HL-60 (cell line): ENCODE measurements around the gene PORCN.

Experiments
- DNase-seq, 2 experiments: peaks; one replicate each; pipeline ENCODE4 v3.0.0-alpha.2; 2010 to 2020; ENCODE audit warnings: low read depth in 1 of 2, low spot score in 1 of 2
- H3K27ac ChIP-seq: fragments of 250-450 bp; sonication (Bioruptor Pico); replicated peaks from 2 replicates; pipeline ENCODE4 v1.5.1; 2020; ENCODE audit warnings: mild to moderate bottlenecking, moderate library complexity
- H3K27me3 ChIP-seq: fragments of 250-450 bp; sonication (Bioruptor Pico); 2 replicates; pipeline ENCODE4 v1.5.1; 2021; ENCODE audit warnings: mild to moderate bottlenecking, moderate library complexity; ENCODE audit not compliant: insufficient read depth, poor library complexity, severe bottlenecking
- H3K4me3 ChIP-seq: replicated peaks from 2 replicates; pipeline ENCODE4 v1.5.1; 2011; ENCODE audit warnings: mild to moderate bottlenecking, control low read depth, low read length; ENCODE audit not compliant: insufficient read depth
- CTCF ChIP-seq: IDR thresholded peaks from one replicate; pipeline ENCODE4 v1.5.1; 2011; ENCODE audit warnings: low read length, control low read depth, inconsistent platforms; ENCODE audit not compliant: insufficient read depth
- GABPA ChIP-seq: IDR thresholded peaks from 2 replicates; pipeline ENCODE4 v1.6.1; 2012; ENCODE audit warnings: low read depth
- POLR2AphosphoS5 ChIP-seq: IDR thresholded peaks from 2 replicates; pipeline ENCODE4 v1.6.1; 2012; ENCODE audit warnings: low read depth
- REST ChIP-seq: IDR thresholded peaks from 2 replicates; pipeline ENCODE4 v1.6.1; 2012; ENCODE audit warnings: low read depth; ENCODE audit not compliant: insufficient replicate concordance
- SPI1 ChIP-seq: IDR thresholded peaks from 2 replicates; pipeline ENCODE4 v1.6.1; 2012; ENCODE audit warnings: low read depth, mild to moderate bottlenecking, borderline replicate concordance

Gene PORCN

DNA sequence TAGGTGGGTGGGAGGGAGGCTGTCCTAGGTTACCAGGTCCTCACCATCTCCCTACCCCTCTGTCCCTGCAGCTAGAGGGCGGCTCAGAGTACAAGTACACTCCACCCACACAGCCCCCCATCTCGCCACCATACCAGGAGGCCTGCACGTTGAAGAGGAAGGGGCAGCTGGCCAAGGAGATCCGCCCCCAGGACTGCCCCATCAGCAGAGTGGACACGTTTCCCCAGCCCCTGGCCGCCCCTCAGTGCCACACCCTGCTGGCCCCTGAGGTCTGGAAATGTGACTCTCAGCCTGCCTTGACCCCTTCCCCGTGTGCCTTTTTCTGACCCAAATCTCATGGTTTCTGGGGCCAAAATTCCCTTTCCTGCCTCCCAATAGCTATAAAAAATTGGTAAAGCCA, 26.3 kb upstream of the PORCN start:
- H3K27ac ChIP-seq, result no peak overlapping the region
- no peak for DNase-seq
- TF ChIP-seq GABPA (no peak), POLR2AphosphoS5 (no peak), SPI1 (no peak), CTCF (no peak), REST (no peak)
- no peak overlapping the region for H3K4me3 ChIP-seq
- H3K27me3 ChIP-seq, result no peaks in the 10 kb centered on the region

DNA sequence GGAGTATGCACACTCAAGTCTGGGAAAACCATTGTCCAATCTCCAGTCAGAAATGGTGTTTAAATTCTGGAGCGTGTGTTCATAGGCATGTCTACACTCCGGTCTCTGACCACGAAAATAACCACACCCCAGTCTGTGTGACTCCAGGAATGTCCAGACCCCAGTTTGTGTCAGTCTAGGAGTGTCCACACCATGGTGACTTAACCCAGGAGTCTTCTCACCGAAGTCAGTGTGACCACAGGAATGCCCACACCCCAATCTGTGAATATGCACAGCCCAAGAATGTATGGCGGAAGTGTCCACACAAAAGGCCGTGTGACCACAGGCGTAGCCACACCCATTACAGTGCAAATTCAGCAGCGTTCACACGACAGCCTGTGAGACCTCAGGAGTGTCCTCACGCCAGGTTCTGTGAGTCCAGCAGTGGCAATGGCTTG, 21.4 kb upstream of the PORCN start:
- no peaks in the 10 kb centered on the region for H3K27me3 ChIP-seq
- no peak overlapping the region for H3K27ac ChIP-seq
- DNase-seq, result no peak
- H3K4me3 ChIP-seq, result no peak overlapping the region
- TF ChIP-seq SPI1, result no peak
- TF ChIP-seq CTCF, result no peak
- no peak for TF ChIP-seq REST
- 0 out of 2 replicates have a peak, but pooled peaks have one; percentile 25 for TF ChIP-seq POLR2AphosphoS5

GRCh38 chrX:48488034-48488433, 20.8 kb upstream of the PORCN start:
- TF ChIP-seq GABPA, result no peak
- no peak for TF ChIP-seq REST
- TF ChIP-seq POLR2AphosphoS5, result no peak
- no peak for TF ChIP-seq CTCF
- TF ChIP-seq SPI1, result no peak
- Histone ChIP-seq H3K27me3 (no peaks in the 10 kb centered on the region), H3K4me3 (no peak overlapping the region), H3K27ac (no peak overlapping the region)
- no peak for DNase-seq
